ENCODE results near the gene EZR.

DNA sequence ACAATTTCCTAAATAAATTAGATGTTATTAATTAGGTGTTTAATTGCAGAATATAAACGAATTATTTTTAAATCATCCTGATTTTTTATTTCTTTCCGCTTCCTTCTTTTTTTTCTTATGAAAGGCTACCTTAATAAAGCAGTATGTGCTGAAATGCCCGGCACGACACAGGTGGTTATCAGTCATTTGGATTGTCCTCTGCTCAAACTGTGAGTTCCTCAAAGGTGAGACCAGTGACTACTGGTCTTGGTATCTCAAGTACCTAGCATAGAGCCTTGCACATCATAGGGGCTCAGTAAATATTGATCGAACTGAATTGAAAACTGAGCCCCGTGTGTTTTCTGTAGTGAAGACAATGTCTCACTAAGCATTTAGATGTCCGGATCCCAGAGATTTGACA lies 9.6 kb upstream of the EZR start:
- TF ChIP-seq TAF1 (IDR thresholded peaks at IDR 0.05; ENCODE audit: borderline replicate concordance, low read depth, low read length) (no peak), POLR2A (IDR thresholded peaks at IDR 0.05; ENCODE audit: low read depth, low read length) (no peak), POLR2AphosphoS5 (IDR thresholded peaks at IDR 0.05; ENCODE audit: low read depth, low read length) (no peak)

All from GM12892 (cell line).